Measurements from ENCODE around the gene ZNF474.

ZNF474 gene

GRCh38 chr5:122175852-122176251 is 46.5 kb downstream of the ZNF474 start:
- Histone ChIP-seq H3K4me3 (ENCODE audit: insufficient read depth, low read length, poor library complexity, severe bottlenecking) (no peak overlapping the region), H3K27me3 (ENCODE audit: low read length) (no peaks in the 10 kb centered on the region), H2AFZ (ENCODE audit: low read depth, low read length, severe bottlenecking) (no peak overlapping the region), H4K20me1 (ENCODE audit: low read depth, low read length) (no peaks in the 10 kb centered on the region), H3F3A (ENCODE audit: insufficient read depth) (no peaks in the 10 kb centered on the region), H3K4me2 (ENCODE audit: low read depth, low read length, poor library complexity, severe bottlenecking) (no peak overlapping the region), H3K9me3 (ENCODE audit: insufficient read depth, low read length) (no peaks in the 10 kb centered on the region), H3K36me3 (ENCODE audit: low read length) (no peaks in the 10 kb centered on the region), H3K27ac (ENCODE audit: low read depth, low read length) (no peak overlapping the region), H3K9me2 (replicated peaks; ENCODE audit: insufficient read depth, low read length) (no peaks in the 10 kb centered on the region), H3K9ac (ENCODE audit: low read length) (no peak overlapping the region), H3K79me2 (ENCODE audit: insufficient read depth, low read length) (no peaks in the 10 kb centered on the region)
- no peak for TF ChIP-seq CTCF (IDR thresholded peaks at IDR 0.05; ENCODE audit: insufficient read depth, low read length, poor library complexity, severe bottlenecking)
- no peak for TF ChIP-seq EZH2phosphoT487 (conservative IDR thresholded peaks at IDR 0.05; ENCODE audit: low read length)

- TF ChIP-seq EZH2phosphoT487 (conservative IDR thresholded peaks at IDR 0.05; ENCODE audit: low read length) (no peak), CTCF (IDR thresholded peaks at IDR 0.05; ENCODE audit: insufficient read depth, low read length, poor library complexity, severe bottlenecking) (no peak)
- Histone ChIP-seq H3K9me3 (ENCODE audit: insufficient read depth, low read length) (no peaks in the 10 kb centered on the region), H2AFZ (ENCODE audit: low read depth, low read length, severe bottlenecking) (no peak overlapping the region), H3K79me2 (ENCODE audit: insufficient read depth, low read length) (no peaks in the 10 kb centered on the region), H3K4me2 (ENCODE audit: low read depth, low read length, poor library complexity, severe bottlenecking) (no peak overlapping the region), H3K9me2 (replicated peaks; ENCODE audit: insufficient read depth, low read length) (no peaks in the 10 kb centered on the region), H3K4me3 (ENCODE audit: insufficient read depth, low read length, poor library complexity, severe bottlenecking) (no peak overlapping the region), H3K27ac (ENCODE audit: low read depth, low read length) (no peak overlapping the region), H4K20me1 (ENCODE audit: low read depth, low read length) (no peaks in the 10 kb centered on the region), H3K27me3 (ENCODE audit: low read length) (no peaks in the 10 kb centered on the region), H3K9ac (ENCODE audit: low read length) (no peak overlapping the region), H3K36me3 (ENCODE audit: low read length) (no peaks in the 10 kb centered on the region), H3F3A (ENCODE audit: insufficient read depth) (no peaks in the 10 kb centered on the region)
Observed at GRCh38 chr5:122177161-122177560, 47.8 kb downstream of the ZNF474 start.

- no peaks in the 10 kb centered on the region for H3K36me3 ChIP-seq (ENCODE audit: low read length)
- no peaks in the 10 kb centered on the region for H3K79me2 ChIP-seq (ENCODE audit: insufficient read depth, low read length)
- no peak overlapping the region for H3K9ac ChIP-seq (ENCODE audit: low read length)
- TF ChIP-seq CTCF (IDR thresholded peaks at IDR 0.05; ENCODE audit: insufficient read depth, low read length, poor library complexity, severe bottlenecking) (no peak), EZH2phosphoT487 (conservative IDR thresholded peaks at IDR 0.05; ENCODE audit: low read length) (no peak)
- no peak overlapping the region for H2AFZ ChIP-seq (ENCODE audit: low read depth, low read length, severe bottlenecking)
- no peak overlapping the region for H3K4me3 ChIP-seq (ENCODE audit: insufficient read depth, low read length, poor library complexity, severe bottlenecking)
- H3K9me3 ChIP-seq (ENCODE audit: insufficient read depth, low read length): no peaks in the 10 kb centered on the region
- H4K20me1 ChIP-seq (ENCODE audit: low read depth, low read length): no peaks in the 10 kb centered on the region
- H3K9me2 ChIP-seq (replicated peaks; ENCODE audit: insufficient read depth, low read length): no peaks in the 10 kb centered on the region
- H3K27ac ChIP-seq (ENCODE audit: low read depth, low read length): no peak overlapping the region
- no peak overlapping the region for H3K4me2 ChIP-seq (ENCODE audit: low read depth, low read length, poor library complexity, severe bottlenecking)
- no peaks in the 10 kb centered on the region for H3K27me3 ChIP-seq (ENCODE audit: low read length)
- no peaks in the 10 kb centered on the region for H3F3A ChIP-seq (ENCODE audit: insufficient read depth)
Observed at GRCh38 chr5:122179701-122180100, 50.4 kb downstream of the ZNF474 start.
